GM19025 (cell line): ENCODE data around the gene TAF11L13.
"Not testable (repeated sequence)": the region's sequence is repeated elsewhere in the genome, so short reads cannot be mapped to it uniquely, and the experiment has no call there.

ENCODE experiments used
- ATAC-seq: cut with Tn5 transposase; IDR thresholded peaks from one replicate; pipeline ENCODE4 v1.9.1; 2021; ENCODE audit warnings: mild to moderate bottlenecking, low read depth, moderate library complexity; ENCODE audit not compliant: unreplicated experiment

The TAF11L13 gene

GRCh38 chr5:17631788-17632187 lies at the start of gene TAF11L13:
TSS of gene TAF11L13 (plus strand) at chr5:17632088.
- ATAC-seq = not testable (repeated sequence)

GRCh38 chr5:17585658-17586057 lies 46.2 kb upstream of the TAF11L13 start, which contains the start of gene TAF11L7:
TSS of gene TAF11L7 (minus strand) at chr5:17585758.
- not testable (repeated sequence) for ATAC-seq

DNA sequence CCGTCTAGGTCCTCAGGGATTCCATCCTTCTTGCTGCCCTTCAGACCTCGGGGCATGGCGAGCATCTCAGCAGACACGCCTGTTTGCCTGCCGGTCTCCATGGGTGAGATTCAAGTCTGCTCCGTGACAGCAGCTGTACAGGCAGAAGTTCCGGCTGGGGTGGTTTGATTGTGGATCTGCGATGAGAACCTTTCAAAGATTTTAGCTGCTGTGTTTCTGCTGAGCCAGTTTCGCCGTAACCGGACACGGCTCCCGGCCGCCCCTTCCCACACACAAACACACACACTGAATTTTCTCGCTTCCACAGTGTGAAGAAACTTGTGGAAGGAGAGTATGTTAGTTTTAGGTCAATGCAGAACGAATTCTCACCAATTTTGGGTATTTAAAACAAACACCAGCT lies 41.0 kb upstream of the TAF11L13 start, which contains the start of gene TAF11L8:
Gene TAF11L8 (minus strand): TSS at position 101 of the 400 bp plus-strand sequence.
- not testable (repeated sequence) for ATAC-seq

GRCh38 chr5:17594255-17594654 lies 37.6 kb upstream of the TAF11L13 start, which contains the start of gene TAF11L9:
TSS of gene TAF11L9 (minus strand) at chr5:17594394.
- ATAC-seq = not testable (repeated sequence)

GRCh38 chr5:17597728-17598127 lies 34.2 kb upstream of the TAF11L13 start, which contains the start of gene TAF11L10:
TSS of gene TAF11L10 (minus strand) at chr5:17597828.
- not testable (repeated sequence) for ATAC-seq

DNA sequence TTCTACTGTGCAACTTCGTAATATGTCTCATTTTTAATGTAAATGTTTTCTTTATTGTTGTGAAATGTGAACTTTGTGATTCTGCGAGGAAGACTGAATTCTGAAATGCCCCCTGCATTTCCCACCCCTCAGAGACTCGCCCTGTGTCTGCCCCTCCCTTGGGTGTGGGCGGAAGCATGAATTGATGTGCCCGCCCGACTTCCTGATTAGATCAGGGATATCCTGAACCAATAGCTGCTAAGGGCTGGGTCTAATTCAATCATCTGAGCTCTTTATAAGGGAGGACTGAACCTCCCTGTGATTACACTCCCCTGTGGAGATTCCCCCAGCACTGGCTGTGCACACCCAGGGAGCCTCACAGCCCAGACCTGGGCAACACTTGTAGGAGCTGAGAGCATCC lies 28.0 kb upstream of the TAF11L13 start, which contains the start of gene TAF11L11:
Gene TAF11L11 (plus strand): TSS at position 304 of the 400 bp plus-strand sequence.
- ATAC-seq = not testable (repeated sequence)

- no peak for ATAC-seq
Measured at GRCh38 chr5:17604951-17605350, 26.9 kb upstream of the TAF11L13 start.

GRCh38 chr5:17607461-17607860 lies 24.4 kb upstream of the TAF11L13 start:
- not testable (repeated sequence) for ATAC-seq

DNA sequence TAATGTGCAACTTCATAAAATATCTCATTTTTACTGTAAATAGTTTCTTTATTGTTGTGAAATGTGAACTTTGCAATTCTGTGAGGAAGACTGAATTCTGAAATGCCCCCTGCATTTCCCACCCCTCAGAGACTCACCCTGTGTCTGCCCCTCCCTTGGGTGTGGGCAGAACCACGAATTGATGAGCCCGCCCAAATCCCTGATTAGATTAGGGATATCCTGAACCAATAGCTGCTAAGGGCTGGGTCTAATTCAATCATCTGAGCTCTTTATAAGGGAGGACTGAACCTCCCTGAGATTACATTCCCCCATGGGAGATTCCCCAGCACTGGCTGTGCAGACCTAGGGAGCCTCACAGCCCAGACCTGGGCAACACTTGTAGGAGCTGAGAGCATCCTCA lies 21.8 kb upstream of the TAF11L13 start, which contains the start of gene TAF11L12:
Gene TAF11L12 (plus strand): TSS at position 301 of the 400 bp plus-strand sequence.
- not testable (repeated sequence) for ATAC-seq

GRCh38 chr5:17614872-17615605 lies 16.8 kb upstream of the TAF11L13 start:
- no peak for ATAC-seq

DNA sequence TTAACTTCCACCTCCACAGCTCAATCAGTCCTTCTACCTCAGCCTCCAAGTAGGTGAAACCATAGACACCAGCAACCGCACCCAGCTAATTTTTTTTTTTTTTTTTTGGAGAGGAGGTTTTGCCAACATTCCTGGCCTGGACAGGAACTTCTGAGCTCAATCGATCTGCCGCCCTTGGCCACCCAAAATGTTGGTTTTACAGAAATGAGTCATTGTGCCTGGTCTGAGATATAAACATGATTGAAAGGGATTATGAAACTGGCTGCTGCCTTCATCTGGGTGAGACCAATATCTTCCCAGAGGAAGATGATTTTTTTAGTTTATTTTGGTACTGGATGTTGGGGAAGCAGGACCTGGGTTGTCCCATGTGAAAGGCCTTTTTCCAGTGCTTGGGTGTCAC lies 12.5 kb upstream of the TAF11L13 start:
- ATAC-seq = no peak

GRCh38 chr5:17620627-17621026 lies 11.3 kb upstream of the TAF11L13 start:
- ATAC-seq = no peak

DNA sequence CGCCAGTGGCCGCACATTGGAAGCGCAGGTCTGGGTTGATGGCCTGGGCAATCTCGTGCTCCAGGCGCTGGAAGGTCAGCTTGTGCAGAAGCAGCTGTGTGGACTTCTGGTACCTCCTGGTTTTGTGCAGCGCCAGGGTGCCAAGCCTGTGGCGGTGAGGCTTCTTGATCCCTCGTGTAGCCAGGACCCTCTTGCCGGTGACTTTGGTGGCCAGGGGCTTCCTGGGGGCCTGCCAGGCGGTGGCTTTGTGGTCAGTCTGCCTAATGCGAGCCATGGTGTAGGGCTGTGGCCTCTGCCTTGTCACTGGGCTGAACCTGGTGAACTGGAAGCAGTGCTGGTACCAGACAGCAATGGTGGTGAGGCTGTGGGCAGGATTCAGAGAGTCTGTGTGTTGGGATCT lies 6.2 kb upstream of the TAF11L13 start:
- no peak for ATAC-seq

DNA sequence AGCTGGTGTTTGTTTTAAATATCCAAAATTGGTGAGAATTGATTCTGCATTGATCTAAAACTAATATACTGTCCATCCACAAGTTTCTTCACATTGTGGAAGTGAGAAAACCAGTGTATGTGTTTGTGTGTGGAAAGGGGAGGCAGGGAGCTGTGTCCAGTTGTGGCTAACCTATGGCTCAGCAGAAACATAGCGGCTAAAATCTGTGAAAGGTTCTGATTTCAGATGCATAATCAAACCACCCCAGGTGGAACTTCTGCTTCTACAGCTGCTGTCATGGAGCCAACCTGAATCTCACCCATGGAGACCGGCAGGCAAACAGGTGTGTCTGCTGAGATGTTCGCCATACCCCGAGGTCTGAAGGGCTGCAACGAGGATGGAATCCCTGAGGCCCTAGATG lies 2.3 kb downstream of the TAF11L13 start, which contains the start of gene TAF11L14:
Gene TAF11L14 (plus strand): TSS at position 301 of the 400 bp plus-strand sequence.
- ATAC-seq = no peak

DNA sequence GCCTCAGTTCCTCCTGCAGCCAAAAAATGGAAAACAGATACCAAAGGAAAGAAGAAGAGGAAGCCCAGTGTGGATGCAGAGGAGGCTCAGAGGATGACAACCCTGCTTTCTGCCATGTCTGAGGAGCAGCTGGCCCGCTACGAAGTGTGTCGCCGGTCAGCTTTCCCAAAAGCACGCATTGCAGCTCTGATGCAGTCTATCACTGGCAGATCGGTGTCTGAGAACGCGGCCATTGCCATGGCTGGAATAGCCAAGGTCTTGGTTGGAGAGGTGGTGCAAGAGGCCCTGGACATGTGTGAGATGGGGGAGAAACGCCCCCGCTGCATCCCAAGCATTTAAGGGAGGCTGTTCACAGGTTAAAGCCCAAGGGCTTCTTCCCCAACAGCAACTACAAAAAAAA lies 17.3 kb downstream of the TAF11L13 start:
- not testable (repeated sequence) for ATAC-seq

- ATAC-seq = not testable (repeated sequence)
Measured at GRCh38 chr5:17655201-17655759, 23.4 kb downstream of the TAF11L13 start.

DNA sequence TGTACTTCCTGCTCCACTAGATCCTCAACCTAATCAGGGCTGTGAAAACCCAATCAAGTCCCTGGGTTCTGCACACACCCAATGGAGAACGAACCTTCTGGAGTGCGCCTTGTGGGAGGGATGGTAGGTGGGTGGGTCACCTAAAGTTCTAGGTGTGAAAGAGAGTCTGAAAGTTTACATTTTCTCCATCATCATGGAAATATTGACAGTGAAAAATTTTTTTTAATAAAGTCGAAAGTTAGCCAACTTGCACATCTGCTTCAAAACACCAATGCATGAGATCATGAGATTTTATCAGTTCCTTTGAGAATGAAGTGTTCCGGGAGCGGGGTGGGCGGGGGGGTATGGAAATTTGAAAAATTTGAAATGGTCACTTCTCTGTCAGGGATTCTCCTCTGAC lies 24.0 kb downstream of the TAF11L13 start:
- no peak for ATAC-seq

DNA sequence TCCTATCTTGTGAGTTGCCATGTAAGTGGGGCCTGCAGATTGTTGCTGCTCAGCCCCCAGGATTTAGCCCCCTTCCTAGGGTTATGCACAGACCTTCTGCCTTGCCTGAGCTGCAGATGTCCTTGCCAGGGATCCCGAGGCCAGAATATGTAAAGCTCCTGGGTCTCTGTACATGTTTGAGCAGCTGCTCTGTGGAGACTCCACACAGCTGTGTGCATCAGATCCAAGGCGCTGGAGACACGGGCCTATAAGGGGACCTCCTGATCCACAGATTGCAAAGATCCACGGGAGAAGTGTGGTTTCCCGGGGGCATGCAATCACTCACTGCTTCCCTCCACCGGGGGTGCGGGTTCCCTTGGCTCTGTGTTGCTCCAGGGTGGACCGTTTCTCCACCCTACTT lies 31.3 kb downstream of the TAF11L13 start:
- ATAC-seq = no peak

DNA sequence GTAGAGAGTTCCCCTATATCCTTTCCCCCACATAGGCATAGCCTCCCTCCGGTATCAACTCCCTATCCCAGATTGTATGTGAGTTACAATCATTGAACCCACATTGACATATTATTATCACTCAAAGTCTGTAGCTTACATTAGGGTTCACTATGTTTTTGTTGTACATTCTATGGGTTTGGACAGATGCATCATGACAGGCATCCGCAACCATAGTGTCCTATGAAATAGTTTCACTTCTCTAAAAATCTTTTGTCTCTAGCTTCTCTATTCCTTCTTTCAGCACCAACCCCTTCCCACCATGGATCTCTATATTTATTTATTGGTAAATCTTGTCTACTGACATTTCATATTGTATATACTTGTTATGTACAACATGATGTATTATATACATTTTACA lies 33.9 kb downstream of the TAF11L13 start:
- no peak for ATAC-seq

GRCh38 chr5:17666726-17667235 lies 34.9 kb downstream of the TAF11L13 start:
- ATAC-seq = no peak

- no peak for ATAC-seq
Measured at GRCh38 chr5:17670353-17670752, 38.5 kb downstream of the TAF11L13 start.
